Coronary artery (tissue), 2 donors: ENCODE measurements around the gene KCNMB3.
"Not testable (repeated sequence)": the region's sequence is repeated elsewhere in the genome, so short reads cannot be mapped to it uniquely, and the experiment has no call there.

Experiments
- DNase-seq: peaks from one replicate; pipeline ENCODE4 v3.0.0-alpha.2; 2017; ENCODE audit warnings: low spot score
- H3K27ac ChIP-seq, 2 donors: fragments of 200-600 bp; sonication (generic); one replicate each; pipeline ENCODE4 v1.5.1; 2016 to 2019
- H3K4me3 ChIP-seq: fragments of 200-600 bp; sonication (generic); 2 replicates; pipeline ENCODE4 v1.5.1; 2016; ENCODE audit warnings: mild to moderate bottlenecking, moderate library complexity
- TF ChIP-seq, protein P1 (sequence below): fragments of 200-600 bp; sonication (generic); IDR thresholded peaks from one replicate; pipeline ENCODE4 v1.5.1; 2019; ENCODE audit warnings: antibody characterized with exemption

The KCNMB3 gene

DNA sequence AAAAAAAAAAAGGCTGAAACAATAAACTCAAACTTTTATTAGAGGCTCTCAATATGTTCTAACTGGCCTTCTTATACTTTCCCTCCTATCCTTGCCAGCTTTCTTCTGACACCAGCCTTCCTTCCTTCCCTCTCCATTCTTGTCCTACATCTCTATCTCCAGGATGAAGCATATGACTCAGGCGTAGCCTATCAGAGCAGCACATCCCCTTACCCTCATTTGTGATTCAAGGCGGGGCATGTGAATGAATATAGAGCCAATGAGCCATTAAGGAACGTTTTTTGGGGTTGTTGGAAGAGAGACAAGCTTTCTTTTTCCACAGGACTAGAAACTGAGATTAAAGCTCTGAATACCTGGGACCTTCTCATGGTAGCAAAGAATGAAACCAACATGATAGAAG lies 25.1 kb upstream of the KCNMB3 start:
- Histone ChIP-seq H3K4me3 (no peak overlapping the region), H3K27ac (no peak overlapping the region)
- no peak for DNase-seq
- TF ChIP-seq, protein P1, sequence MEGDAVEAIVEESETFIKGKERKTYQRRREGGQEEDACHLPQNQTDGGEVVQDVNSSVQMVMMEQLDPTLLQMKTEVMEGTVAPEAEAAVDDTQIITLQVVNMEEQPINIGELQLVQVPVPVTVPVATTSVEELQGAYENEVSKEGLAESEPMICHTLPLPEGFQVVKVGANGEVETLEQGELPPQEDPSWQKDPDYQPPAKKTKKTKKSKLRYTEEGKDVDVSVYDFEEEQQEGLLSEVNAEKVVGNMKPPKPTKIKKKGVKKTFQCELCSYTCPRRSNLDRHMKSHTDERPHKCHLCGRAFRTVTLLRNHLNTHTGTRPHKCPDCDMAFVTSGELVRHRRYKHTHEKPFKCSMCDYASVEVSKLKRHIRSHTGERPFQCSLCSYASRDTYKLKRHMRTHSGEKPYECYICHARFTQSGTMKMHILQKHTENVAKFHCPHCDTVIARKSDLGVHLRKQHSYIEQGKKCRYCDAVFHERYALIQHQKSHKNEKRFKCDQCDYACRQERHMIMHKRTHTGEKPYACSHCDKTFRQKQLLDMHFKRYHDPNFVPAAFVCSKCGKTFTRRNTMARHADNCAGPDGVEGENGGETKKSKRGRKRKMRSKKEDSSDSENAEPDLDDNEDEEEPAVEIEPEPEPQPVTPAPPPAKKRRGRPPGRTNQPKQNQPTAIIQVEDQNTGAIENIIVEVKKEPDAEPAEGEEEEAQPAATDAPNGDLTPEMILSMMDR: no peak

DNA sequence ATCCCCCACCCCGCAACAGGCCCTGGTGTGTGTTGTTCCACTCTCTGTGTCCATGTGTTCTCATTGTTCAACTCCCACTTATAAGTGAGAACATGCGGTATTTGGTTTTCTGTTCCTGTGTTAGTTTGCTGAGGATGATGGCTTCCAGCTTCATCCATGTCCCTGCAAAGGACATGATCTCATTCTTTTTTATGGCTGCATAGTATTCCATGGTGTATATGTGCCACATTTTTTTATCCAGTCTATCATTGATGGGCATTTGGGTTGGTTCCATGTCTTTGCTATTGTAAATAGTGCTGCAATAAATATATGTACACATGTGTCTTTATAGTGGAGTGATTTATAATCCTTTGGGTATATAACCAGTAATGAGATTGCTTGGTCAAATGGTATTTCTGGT lies 23.5 kb upstream of the KCNMB3 start:
- H3K4me3 ChIP-seq, H3K27ac ChIP-seq, DNase-seq: not testable (repeated sequence)

DNA sequence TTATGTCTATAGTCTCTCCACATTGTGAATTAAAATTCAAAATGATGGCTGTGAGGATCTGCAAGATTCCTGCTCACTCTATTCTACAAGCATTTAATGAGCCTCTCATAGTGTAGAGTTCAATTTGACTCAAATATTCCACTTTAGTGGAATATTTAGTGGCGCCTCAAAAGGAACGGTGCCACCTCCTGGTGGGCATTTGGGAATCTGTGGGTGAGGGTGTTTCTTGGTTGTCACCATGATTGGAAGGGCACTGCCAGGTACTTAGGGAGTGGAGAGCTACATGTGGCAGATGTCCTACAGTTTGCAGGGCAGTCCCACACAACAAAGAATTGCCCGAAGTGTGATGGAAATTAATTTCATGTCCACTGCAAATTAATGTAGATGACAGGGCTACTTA lies 21.5 kb upstream of the KCNMB3 start:
- Histone ChIP-seq H3K4me3 (no peak overlapping the region), H3K27ac (no peak overlapping the region)
- no peak for DNase-seq
- TF ChIP-seq, protein P1: no peak

DNA sequence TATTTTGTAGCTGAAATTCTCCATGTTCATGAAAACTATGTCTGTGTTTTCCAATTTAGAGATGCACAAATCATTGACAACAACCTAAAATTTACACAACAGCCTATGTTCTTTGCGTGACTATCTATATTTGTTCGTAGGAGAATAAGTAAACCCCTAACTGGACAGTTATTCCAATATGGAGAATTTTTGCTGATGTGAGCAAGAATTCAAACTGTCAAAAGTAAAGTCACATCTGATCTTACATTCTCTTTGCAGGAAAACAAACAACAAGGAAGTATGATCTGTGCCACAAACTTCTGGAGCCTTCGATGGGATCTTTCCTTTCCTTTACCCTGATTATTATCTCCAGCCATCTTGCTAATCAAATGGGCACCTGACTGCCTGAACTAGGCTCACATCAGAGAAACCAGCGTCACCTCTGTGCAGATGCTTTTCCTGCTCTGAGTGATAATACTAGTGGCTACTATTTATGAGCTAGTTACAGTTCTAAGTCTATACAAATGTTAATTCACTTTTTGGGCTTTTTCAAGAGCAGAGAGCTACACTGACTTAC lies 18.3 kb upstream of the KCNMB3 start:
- Histone ChIP-seq H3K27ac (no peak overlapping the region), H3K4me3 (no peak overlapping the region)
- DNase-seq: no peak
- TF ChIP-seq, protein P1: no peak

DNA sequence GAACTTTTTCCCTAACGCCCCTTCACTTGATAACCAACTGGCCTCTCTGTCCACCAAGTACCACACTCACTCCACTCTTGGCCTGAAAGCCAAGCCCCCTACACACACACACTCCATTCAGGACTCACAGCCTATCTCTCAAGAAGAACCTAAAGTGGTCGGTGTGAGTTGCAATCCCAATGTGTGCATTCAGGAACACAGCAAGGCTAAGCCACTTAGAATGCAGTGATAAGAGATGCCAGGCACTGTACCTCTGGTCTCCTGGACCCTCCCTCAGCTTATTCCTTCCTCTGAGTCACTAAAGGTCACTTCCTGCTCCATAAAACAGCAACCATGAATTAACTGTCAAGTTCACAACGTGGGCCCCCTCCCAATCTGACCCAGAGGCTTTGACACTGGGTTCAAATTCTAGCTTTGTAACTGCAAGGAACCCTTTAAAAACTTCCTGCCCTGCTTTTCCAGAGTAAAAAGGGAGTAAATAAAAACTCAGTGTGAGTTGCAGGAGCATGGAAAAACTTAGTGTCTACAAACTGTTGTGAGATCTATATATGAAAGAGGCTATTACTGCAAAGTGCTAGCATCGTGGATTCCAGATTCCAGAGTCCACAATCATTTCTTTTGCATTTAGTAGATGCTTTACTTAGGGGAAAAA lies 17.6 kb upstream of the KCNMB3 start:
- TF ChIP-seq, protein P1: no peak
- H3K27ac ChIP-seq: no peak overlapping the region
- no peak for DNase-seq
- no peak overlapping the region for H3K4me3 ChIP-seq

DNA sequence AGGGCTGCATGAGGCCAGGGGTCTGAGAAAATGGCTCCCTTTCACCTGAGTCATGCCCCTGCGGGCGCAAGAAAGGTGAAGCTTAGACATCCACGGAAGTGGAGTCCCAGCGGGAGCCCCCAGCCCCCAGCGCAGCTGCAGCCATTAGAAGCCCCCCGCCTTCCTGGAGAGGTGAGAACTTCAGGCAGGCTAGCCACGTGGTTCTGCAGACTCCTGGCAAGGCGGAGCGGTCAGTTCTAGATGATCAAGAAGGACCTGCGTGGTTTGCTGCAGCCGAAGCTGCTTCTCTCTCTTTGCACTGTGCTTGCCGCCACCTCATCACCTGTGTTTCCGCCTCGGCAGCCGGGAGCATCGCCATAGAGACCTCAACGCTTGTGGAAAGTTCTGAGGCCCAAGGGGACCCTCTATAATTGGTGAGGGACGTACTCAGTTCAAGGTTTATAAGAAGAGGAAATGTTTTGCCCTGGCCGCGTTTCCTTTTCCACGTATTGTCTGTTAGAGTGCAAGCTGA lies 15.8 kb upstream of the KCNMB3 start:
- DNase-seq: no peak
- Histone ChIP-seq H3K4me3 (no peak overlapping the region), H3K27ac (no peak overlapping the region)
- TF ChIP-seq, protein P1: no peak

DNA sequence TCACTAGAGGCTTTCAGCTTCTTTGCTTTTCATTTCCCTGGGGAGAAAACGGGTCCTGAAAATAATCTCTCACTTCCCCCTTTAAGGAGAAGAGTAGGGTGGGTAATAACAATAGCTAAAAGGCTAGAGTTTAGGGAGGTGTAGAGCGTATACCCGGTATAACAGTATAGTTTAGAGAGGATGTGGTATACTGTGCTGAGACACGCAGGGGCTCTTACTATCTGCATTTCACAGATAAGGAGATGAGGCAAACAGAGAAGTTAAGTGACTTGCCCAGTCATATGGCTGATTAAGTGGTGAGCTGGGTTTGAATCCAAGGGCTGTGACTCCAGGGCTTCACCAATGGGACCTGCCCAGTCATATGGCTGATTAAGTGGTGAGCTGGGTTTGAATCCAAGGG lies 15.0 kb upstream of the KCNMB3 start:
- Histone ChIP-seq H3K27ac (no peak overlapping the region), H3K4me3 (no peak overlapping the region)
- TF ChIP-seq, protein P1: no peak
- no peak for DNase-seq
